Upper lobe of left lung (tissue), 6 donors: ENCODE data around the gene FOXN1. TPM values are rescaled to one million over a fixed set of nuclear protein-coding genes. Genes with fewer than 3 reads are reported as not detected.
A peak's percentile ranks its signal among the peaks of the same experiment; 100 is the strongest.

ENCODE experiments used
- ATAC-seq, 2 donors: fragments of 200-7000 bp; cut with Tn5 transposase; one replicate each; pipeline ENCODE4 v1.9.1; 2022; ENCODE audit warnings: mild to moderate bottlenecking in 2 of 2, moderate library complexity in 2 of 2; ENCODE audit not compliant: low FRiP score in 2 of 2
- DNase-seq, 2 donors: peaks; one replicate each; pipeline ENCODE4 v3.0.0-alpha.2; 2019 to 2020
- H3K27ac ChIP-seq, 4 donors: fragments of 200-600 bp; sonication (generic); one replicate each; pipeline ENCODE4 v1.5.1; 2016 to 2019
- H3K27me3 ChIP-seq, 4 donors: fragments of 200-600 bp; sonication (generic); one replicate each; pipeline ENCODE4 v1.5.1; 2017 to 2019
- H3K36me3 ChIP-seq, 4 donors: fragments of 200-600 bp; sonication (generic); one replicate each; pipeline ENCODE4 v1.5.1; 2016 to 2019
- H3K4me1 ChIP-seq, 4 donors: fragments of 200-600 bp; sonication (generic); one replicate each; pipeline ENCODE4 v1.5.1; 2018 to 2019
- H3K4me3 ChIP-seq, 4 donors: fragments of 200-600 bp; sonication (generic); one replicate each; pipeline ENCODE4 v1.5.1; 2017 to 2019; ENCODE audit warnings: mild to moderate bottlenecking in 2 of 4, moderate library complexity in 1 of 4
- H3K9me3 ChIP-seq, 4 donors: fragments of 200-600 bp; sonication (generic); one replicate each; pipeline ENCODE4 v1.5.1; 2018 to 2019
- EP300 ChIP-seq, 4 donors: sonication (generic); formaldehyde crosslinking; IDR thresholded peaks; one replicate each; pipeline ENCODE4 v1.5.1; 2017; ENCODE audit warnings: antibody characterized with exemption in 4 of 4, control low read depth in 2 of 4
- POLR2A ChIP-seq, 4 donors: fragments of 450-650 bp; IDR thresholded peaks; one replicate each; pipeline ENCODE4 v1.5.1; 2016 to 2017; ENCODE audit warnings: antibody characterized with exemption in 4 of 4, mild to moderate bottlenecking in 2 of 4
- POLR2AphosphoS5 ChIP-seq, 2 donors: sonication (generic); formaldehyde crosslinking; IDR thresholded peaks; one replicate each; pipeline ENCODE4 v1.5.1; 2017; ENCODE audit warnings: antibody characterized with exemption in 2 of 2
- WGBS, 2 donors: methylation state at CpG; one replicate each; pipeline ENCODE4 v1.1.5; 2017 to 2018; 5-methylcytosine and 5-hydroxymethylcytosine counted together
- total RNA-seq, 6 donors: library from RNA; depleted of rRNA in 4 of 6; stranded (reverse); fragments of >200 nt in 4 of 6; gene quantifications; one replicate each; pipeline versions ENCODE4 v1.1.0 to v1.2.1, GENCODE V29; 2016 to 2021
- TF ChIP-seq, protein P1 (sequence below), 6 experiments: fragments of 450-650 bp in 4 of 6; fragments of 200-600 bp in 2 of 6; sonication (generic) in 2 of 6; IDR thresholded peaks; one replicate each; pipeline ENCODE4 v1.5.1; 2016 to 2019; ENCODE audit warnings: antibody characterized with exemption in 6 of 6
- donor health status: DM: no; HTN: no; CAD: no; lungs with moderate emphysema.
- donor health status: DM: no; HTN: yes; CAD: no; lungs with severe emphysema.

The FOXN1 gene
- total RNA-seq, 6 donors from 2014 or later = 0.07 to 0.54 TPM; not detected in 4

DNA sequence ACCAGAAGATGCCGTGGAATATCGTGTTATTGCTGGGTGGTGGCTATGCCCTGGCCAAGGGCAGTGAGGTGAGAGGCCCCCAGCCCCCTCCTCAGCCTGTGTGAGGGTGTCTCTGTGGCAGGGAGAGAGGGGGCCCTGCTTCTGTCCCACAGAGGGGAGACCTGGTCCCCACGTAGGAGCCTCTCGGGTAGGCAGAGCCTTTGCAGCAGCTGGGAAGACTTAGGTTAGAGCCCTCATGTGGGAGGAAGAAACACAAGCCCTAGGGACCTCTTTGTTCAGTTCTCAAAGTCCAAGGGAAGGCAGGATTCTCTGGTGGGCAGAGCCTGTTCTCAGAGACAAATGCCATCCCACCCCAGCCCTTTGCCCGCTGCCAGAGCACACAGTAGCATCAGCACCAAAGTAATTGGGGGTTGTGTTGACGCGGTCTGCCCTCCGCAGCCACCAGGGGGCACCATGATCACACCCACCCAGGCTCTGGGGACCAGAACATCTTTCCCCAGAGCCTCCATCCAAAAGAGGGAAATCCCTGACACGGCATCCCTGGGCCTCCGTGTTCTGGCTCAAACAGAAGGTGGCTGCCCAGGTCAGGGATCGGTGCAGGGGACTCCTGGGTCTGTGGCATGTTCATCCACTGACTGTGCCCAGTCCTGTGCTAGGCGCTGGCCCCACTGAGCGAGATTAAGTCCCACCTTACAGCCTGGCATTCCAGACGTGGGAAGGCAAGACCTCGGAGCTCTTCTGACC is 11.5 kb upstream of the FOXN1 start:
- no peaks in the 10 kb centered on the region for H3K36me3 ChIP-seq
- TF ChIP-seq, protein P1, sequence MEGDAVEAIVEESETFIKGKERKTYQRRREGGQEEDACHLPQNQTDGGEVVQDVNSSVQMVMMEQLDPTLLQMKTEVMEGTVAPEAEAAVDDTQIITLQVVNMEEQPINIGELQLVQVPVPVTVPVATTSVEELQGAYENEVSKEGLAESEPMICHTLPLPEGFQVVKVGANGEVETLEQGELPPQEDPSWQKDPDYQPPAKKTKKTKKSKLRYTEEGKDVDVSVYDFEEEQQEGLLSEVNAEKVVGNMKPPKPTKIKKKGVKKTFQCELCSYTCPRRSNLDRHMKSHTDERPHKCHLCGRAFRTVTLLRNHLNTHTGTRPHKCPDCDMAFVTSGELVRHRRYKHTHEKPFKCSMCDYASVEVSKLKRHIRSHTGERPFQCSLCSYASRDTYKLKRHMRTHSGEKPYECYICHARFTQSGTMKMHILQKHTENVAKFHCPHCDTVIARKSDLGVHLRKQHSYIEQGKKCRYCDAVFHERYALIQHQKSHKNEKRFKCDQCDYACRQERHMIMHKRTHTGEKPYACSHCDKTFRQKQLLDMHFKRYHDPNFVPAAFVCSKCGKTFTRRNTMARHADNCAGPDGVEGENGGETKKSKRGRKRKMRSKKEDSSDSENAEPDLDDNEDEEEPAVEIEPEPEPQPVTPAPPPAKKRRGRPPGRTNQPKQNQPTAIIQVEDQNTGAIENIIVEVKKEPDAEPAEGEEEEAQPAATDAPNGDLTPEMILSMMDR (IDR thresholded peaks at IDR 0.05) = peak; percentile 62 to 91 (median 84)
- no peak for TF ChIP-seq EP300 (IDR thresholded peaks at IDR 0.05)
- H3K9me3 ChIP-seq = no peaks in the 10 kb centered on the region
- DNase-seq (peak; percentile 72 to 90), ATAC-seq (peak; percentile 41 to 76)
- H3K4me3 ChIP-seq = no peak overlapping the region
- H3K27ac ChIP-seq = no peak overlapping the region
- H3K27me3 ChIP-seq = no peaks in the 10 kb centered on the region
- 47 to 83% methylated on average over 3 to 15 of the region's 15 CpGs for WGBS, 2 donors
- peaks cover 0 to 9% (median 8%) of the 10 kb centered on the region in 4 donors for H3K4me1 ChIP-seq

DNA sequence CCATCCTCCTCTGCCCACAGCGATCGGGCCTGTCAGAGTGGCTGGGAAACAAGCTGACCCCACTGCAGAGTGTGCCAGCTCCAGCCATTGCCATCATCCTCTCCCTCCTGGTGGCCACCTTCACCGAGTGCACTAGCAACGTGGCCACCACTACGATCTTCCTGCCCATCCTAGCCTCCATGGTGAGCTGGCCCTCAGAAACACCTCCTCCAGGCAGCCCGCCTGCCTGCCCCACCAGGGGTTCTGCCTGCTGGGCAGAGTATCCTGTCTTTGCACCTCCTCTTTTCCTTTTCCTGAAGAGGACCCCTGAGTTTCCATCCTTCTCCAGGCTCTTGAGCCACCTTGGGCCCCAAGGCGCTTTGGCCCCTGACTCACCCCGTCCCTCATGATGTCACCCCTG is 10.5 kb upstream of the FOXN1 start:
- no peaks in the 10 kb centered on the region for H3K9me3 ChIP-seq
- no peak for ATAC-seq
- TF ChIP-seq, protein P1 (IDR thresholded peaks at IDR 0.05) = no peak
- TF ChIP-seq POLR2A (IDR thresholded peaks at IDR 0.05) (no peak), POLR2AphosphoS5 (IDR thresholded peaks at IDR 0.05) (no peak), EP300 (IDR thresholded peaks at IDR 0.05) (no peak)
- no peaks in the 10 kb centered on the region for H3K27me3 ChIP-seq
- no peak overlapping the region for H3K4me3 ChIP-seq
- H3K27ac ChIP-seq = no peak overlapping the region
- 91 to 95% methylated on average over 8 of the region's 8 CpGs for WGBS, 2 donors
- no peaks in the 10 kb centered on the region for H3K36me3 ChIP-seq
- DNase-seq = no peak
- peaks cover 0 to 9% (median 8%) of the 10 kb centered on the region in 4 donors for H3K4me1 ChIP-seq

DNA sequence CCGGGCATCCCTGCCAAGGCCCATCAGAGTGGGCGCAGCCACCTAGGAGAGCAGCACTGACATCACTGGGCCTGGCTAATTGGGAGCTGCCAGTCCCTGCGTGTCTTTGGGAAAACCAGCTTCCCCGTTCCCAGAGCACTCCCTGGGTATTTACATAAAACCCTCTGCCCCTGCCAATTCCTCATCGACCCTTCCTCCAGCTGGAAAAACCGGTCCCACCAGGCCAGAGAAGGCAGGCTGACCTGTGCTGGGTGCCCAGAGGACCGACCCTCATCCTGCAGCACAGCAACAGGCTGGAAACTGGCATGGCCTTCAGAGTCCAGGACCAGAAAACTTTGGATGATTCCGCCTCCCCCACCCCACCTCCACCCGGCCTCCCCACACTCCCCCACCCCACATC is 8.2 kb upstream of the FOXN1 start:
- H3K4me3 ChIP-seq = no peak overlapping the region
- DNase-seq = peak in 1 of 2 donors; percentile 54
- H3K9me3 ChIP-seq = no peaks in the 10 kb centered on the region
- WGBS, 2 donors = 49 to 60% methylated on average over 1 to 9 of the region's 9 CpGs
- no peaks in the 10 kb centered on the region for H3K36me3 ChIP-seq
- H3K27ac ChIP-seq = no peak overlapping the region
- TF ChIP-seq POLR2AphosphoS5 (IDR thresholded peaks at IDR 0.05) = no peak
- TF ChIP-seq, protein P1 (IDR thresholded peaks at IDR 0.05) = no peak
- no peak for TF ChIP-seq POLR2A (IDR thresholded peaks at IDR 0.05)
- no peak for TF ChIP-seq EP300 (IDR thresholded peaks at IDR 0.05)
- no peak for ATAC-seq
- peaks cover 0 to 9% (median 8%) of the 10 kb centered on the region in 4 donors for H3K4me1 ChIP-seq
- no peaks in the 10 kb centered on the region for H3K27me3 ChIP-seq

DNA sequence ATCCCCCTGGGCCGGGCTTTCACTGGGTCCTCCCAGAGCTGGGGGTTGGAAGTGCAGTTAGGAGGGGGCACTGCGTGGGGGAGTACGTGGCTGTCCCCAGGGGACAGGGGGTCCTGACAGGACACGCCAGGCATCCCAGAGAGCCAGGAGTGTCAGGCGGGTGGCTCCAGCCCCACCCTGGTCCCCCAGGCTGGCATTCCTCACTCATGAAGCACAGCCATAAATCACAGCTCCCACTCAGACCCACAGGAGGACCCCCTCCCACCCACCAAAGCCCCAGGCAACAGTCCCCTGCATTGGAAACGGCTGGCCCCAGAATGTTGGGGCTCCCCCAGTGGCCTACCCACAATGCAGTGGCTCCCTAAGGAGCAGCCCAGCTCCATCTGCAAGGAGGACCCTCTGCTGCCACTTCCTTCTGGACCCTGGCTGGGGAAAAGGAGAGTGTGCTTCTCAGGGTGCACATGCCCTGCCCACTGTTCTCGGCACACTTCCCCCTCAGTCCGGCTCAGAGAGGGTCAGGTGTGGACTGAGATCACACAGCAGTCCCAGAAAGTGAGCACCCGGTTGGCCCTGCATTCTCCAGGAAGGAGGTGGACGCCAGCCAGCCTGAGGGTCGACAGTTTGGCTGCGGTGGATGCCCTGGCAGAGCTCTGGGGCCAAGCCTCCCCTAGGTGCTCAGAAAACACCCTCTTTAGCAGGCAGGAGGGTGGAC is 7.3 kb upstream of the FOXN1 start:
- no peak for DNase-seq
- Histone ChIP-seq H3K36me3 (no peaks in the 10 kb centered on the region), H3K4me3 (no peak overlapping the region), H3K4me1 (peaks cover 0 to 9% (median 8%) of the 10 kb centered on the region in 4 donors), H3K9me3 (no peaks in the 10 kb centered on the region), H3K27ac (no peak overlapping the region), H3K27me3 (no peaks in the 10 kb centered on the region)
- no peak for ATAC-seq
- TF ChIP-seq POLR2AphosphoS5 (IDR thresholded peaks at IDR 0.05) (no peak), EP300 (IDR thresholded peaks at IDR 0.05) (no peak), POLR2A (IDR thresholded peaks at IDR 0.05) (no peak)
- TF ChIP-seq, protein P1 (IDR thresholded peaks at IDR 0.05) = no peak
- 51 to 55% methylated on average over 7 to 11 of the region's 12 CpGs for WGBS, 2 donors
